Gastroesophageal sphincter (tissue), 3 donors: ENCODE measurements around the gene KLK1.

ENCODE experiments used
- CTCF ChIP-seq, 4 experiments: fragments of 200-600 bp in 2 of 4; fragments of 450-650 bp in 2 of 4; sonication (generic) in 1 of 4; IDR thresholded peaks; one replicate each; pipeline ENCODE4 v1.5.1; 2017 to 2019; ENCODE audit warnings: antibody characterized with exemption in 4 of 4, mild to moderate bottlenecking in 2 of 4, moderate library complexity in 2 of 4
- EP300 ChIP-seq: sonication (generic); formaldehyde crosslinking; IDR thresholded peaks from one replicate; pipeline ENCODE4 v1.6.1; 2017; ENCODE audit warnings: antibody characterized with exemption, mild to moderate bottlenecking
- POLR2A ChIP-seq, 2 donors: fragments of 450-650 bp; IDR thresholded peaks; one replicate each; pipeline ENCODE4 v1.6.1; 2017; ENCODE audit warnings: antibody characterized with exemption in 2 of 2, mild to moderate bottlenecking in 2 of 2, moderate library complexity in 1 of 2
- POLR2AphosphoS5 ChIP-seq: sonication (generic); formaldehyde crosslinking; IDR thresholded peaks from one replicate; pipeline ENCODE4 v1.6.1; 2017; ENCODE audit warnings: antibody characterized with exemption

DNA sequence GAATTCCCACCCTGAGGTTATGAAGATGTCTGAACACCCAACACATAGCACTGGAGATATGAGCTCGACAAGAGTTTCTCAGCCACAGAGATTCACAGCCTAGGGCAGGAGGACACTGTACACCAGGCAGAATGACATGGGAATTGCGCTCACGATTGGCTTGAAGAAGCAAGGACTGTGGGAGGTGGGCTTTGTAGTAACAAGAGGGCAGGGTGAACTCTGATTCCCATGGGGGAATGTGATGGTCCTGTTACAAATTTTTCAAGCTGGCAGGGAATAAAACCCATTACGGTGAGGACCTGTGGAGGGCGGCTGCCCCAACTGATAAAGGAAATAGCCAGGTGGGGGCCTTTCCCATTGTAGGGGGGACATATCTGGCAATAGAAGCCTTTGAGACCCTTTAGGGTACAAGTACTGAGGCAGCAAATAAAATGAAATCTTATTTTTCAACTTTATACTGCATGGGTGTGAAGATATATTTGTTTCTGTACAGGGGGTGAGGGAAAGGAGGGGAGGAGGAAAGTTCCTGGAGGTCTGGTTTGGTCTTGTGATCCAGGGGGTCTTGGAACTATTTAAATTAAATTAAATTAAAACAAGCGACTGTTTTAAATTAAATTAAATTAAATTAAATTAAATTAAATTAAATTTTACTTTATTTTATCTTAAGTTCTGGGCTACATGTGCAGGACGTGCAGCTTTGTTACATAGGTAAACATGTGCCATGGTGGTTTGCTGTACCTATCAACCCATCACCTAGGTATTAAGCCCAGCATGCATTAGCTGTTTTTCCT, 38.1 kb upstream of the KLK1 start:
- no peak for TF ChIP-seq POLR2A (IDR thresholded peaks at IDR 0.05)
- no peak for TF ChIP-seq EP300
- TF ChIP-seq CTCF (IDR thresholded peaks at IDR 0.05): no peak
- TF ChIP-seq POLR2AphosphoS5: no peak
